ENCODE data around the gene LRP10.
"Not testable (repeated sequence)": the region's sequence is repeated elsewhere in the genome, so short reads cannot be mapped to it uniquely, and the experiment has no call there.

Gene LRP10, protein sequence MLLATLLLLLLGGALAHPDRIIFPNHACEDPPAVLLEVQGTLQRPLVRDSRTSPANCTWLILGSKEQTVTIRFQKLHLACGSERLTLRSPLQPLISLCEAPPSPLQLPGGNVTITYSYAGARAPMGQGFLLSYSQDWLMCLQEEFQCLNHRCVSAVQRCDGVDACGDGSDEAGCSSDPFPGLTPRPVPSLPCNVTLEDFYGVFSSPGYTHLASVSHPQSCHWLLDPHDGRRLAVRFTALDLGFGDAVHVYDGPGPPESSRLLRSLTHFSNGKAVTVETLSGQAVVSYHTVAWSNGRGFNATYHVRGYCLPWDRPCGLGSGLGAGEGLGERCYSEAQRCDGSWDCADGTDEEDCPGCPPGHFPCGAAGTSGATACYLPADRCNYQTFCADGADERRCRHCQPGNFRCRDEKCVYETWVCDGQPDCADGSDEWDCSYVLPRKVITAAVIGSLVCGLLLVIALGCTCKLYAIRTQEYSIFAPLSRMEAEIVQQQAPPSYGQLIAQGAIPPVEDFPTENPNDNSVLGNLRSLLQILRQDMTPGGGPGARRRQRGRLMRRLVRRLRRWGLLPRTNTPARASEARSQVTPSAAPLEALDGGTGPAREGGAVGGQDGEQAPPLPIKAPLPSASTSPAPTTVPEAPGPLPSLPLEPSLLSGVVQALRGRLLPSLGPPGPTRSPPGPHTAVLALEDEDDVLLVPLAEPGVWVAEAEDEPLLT
- total RNA-seq, result 123 to 250 reads per million in 2 experiments

DNA sequence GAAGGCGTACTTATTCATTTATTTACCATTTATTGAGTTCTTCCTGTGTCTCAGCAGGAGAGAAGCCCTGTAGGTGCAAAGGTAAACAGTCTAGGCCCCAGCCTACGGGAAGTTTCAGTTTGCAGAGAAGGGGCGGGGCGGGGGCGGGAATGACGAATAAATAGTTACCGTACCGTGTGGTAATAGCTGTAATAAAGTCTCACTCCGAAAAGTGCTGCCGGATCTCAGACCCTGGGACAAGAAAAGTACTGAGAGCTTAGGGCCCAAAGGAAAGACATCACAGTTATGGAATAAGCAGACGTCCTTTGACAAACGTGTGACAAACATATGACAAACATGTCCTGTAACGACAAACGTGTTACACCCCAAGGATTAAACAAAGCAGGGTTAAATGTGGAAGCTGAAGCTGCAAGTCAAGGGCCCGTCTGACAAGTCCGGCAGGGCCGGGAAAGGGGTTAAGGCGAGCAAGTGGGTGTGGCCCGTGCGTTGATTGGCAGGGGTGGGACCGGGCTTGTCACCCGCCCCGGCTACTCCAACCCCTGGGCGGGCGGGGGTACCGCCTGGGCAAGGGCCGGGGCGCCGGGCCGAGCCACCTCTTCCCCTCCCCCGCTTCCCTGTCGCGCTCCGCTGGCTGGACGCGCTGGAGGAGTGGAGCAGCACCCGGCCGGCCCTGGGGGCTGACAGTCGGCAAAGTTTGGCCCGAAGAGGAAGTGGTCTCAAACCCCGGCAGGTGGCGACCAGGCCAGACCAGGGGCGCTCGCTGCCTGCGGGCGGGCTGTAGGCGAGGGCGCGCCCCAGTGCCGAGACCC is at the start of gene LRP10:
Gene LRP10 (plus strand): TSS at position 517 of the 809 bp plus-strand sequence. CDS start 564 bp downstream, outside the sequence.
- peak; percentile 59 for DNase-seq (ENCODE audit: low read depth)

DNA sequence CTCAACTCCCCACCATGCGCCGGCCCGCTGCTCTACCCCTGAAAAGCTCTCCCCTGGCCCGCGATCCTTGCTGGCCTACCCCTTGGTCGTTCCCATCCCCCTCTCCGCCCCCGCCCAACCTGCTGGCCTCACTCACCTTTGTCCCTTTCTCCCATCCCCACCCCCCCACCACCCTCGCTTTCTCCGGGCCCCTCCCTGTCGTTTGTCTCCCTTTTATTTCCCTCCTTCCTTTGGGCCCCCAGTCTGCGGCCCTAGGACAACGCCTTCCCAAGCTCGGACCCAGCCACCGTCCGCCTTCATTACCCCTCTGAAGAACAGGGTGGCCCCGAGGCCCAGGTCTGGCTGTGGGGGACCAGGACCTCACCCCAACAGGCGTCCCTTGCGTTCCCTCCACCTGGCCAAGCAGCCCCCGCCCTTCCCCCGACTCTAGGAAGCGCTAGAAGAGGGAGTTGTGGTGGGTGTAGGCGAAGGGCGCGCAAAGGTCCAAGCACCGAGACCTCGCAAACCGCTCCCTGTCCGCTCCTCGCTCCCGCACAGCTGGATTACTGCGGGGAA is 49.4 kb upstream of the LRP10 start:
- DNase-seq (ENCODE audit: low read depth), result no peak

DNA sequence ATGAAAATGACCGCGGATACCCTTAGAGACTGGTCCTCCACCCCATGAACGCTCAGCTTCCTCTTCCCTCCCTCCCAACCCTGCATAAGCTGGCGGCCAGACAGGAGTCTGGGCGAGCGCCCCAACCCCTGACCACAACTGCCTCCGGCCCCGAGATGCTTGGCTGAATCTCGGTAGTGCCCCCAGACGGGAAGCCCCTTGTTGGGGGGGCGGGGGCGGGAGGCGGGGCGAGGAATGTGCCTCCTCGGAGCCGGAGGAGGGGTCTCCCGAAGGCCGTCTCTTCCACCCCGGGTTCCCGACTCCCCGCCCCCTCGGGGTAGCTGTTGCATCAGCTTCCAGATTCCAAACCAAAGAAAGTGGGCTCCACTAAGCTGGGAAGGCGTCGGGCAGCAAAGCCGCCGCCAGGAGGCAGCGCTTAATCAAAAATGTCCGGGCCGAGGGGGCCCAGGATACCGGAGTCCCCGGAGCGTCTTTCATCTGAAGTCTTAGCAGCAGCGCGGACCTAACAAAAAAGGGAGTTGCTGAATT is 48.9 kb upstream of the LRP10 start:
- DNase-seq (ENCODE audit: low read depth), result peak; percentile 55

DNA sequence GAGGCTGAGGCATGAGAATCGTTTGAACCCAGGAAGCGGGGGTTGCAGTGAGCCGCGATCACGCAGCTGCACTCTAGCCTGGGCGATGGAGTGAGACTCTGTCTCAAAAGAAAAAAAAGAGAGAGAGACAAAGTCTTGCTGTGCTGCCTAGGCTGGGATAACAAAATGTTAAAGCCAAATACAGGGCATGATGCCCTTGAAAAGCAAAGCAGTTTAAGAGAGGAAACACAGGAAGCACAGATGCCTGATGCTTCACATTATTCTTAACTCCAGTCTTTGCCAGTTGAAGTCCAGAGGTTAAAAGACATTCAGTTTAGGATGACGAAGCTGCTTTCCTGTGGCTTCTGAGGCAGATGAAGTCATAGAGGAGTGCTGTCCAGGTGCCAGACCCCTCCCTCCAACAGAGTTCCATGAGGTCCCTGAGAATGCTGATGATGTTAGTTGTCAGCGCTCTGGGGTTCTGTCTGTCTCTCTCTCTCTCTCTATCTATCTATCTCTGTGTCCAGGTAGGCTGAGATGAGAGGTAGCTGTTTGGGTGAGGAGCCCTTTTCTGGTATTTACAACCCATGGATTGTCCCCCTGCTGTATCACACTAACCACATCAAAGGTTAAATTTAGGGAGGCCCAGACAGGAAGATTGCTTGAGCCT is 46.7 kb upstream of the LRP10 start:
- no peak for DNase-seq (ENCODE audit: low read depth)

DNA sequence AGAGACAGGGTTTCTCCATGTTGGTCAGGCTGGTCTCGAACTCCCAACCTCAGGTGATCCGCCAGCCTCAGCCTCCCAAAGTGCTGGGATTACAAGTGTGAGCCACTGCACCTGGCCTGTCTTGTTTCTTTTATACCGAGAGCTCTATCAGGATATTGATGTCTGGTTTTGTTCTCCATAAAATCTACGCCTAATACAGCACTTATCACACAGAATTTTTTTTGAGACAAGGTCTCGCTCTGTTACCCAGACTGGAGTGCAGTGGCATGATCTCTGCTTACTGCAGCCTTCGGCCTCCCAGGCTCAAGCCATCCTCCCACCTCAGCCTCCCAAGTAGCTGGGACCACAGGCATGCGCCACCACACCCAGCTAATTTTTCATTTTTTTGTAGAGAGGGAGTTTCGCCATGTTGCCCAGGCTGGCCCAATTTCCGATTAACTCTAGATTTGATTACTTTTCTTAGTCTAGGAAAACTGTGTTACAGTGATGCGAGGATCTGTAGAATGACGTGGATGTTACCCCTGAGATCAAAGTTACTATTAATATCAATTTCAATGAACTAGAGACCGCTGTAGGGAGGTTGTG is 42.4 kb upstream of the LRP10 start:
- not testable (repeated sequence) for DNase-seq (ENCODE audit: low read depth)

DNA sequence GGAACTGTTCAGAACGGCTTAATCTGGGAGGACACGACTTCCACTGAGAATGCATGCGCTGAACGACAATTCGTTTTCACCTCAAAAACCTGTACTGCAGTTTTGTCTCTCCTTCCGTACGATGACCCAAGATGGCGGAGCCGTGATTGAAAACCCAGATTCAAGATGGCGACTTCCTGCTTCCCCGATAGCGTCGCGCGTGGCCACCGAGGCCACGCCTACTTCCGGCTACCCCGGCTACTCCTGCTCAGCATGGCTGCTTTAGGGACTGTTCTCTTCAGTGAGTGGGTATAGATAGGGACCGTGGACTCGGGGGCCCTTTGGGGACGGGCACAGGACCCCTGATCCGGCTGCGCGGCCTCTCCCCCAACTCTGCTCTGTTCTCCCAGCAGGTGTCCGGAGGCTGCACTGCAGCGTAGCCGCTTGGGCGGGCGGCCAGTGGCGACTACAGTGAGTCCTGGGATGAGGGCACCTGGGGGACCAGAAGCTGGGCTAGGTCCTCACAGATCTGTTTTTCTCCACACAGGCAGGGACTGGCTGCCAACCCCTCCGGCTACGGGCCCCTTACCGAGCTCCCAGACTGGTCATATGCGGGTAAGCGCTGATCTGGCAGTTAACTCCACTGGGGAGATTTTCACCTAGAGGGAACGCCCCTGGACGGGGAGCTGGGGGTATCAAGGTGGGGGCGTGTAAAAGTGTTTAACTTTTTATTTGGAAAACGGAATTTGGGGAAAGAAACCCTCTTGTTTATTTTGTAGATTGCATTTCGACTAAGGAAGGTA is 41.7 kb upstream of the LRP10 start, which contains the start of gene MRPL52:
Gene MRPL52 (plus strand): TSS at position 227 of the 782 bp plus-strand sequence. CDS start 26 bp downstream, at position 253.
- peak; percentile 83 for DNase-seq (ENCODE audit: low read depth)

DNA sequence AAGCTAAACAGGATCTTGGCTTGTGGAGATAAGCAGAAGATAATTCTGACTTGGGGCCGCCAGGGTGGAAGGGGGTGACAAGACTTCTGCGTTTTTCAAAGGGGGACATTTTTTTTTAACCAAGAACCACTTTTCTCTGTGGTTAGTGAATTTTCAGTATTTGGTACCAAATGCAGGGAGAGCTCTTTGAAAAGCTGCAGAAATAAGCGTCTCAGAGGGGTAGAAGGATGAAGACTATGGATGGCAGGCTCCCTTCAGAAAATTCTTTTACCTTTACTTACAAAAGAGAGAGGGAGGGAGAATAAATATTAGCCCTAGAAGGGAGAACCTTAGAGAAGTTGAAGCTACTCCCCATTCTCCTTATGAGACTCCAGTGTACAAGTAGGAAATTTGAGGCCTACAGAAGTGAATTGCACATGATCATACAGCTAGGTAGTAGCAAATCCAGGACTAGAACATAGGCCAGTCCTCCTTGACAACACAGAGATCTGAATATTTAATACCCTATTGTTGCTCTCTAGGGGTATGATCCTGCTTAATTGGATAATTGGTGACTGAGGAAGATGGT is 41.0 kb upstream of the LRP10 start:
- no peak for DNase-seq (ENCODE audit: low read depth)

DNA sequence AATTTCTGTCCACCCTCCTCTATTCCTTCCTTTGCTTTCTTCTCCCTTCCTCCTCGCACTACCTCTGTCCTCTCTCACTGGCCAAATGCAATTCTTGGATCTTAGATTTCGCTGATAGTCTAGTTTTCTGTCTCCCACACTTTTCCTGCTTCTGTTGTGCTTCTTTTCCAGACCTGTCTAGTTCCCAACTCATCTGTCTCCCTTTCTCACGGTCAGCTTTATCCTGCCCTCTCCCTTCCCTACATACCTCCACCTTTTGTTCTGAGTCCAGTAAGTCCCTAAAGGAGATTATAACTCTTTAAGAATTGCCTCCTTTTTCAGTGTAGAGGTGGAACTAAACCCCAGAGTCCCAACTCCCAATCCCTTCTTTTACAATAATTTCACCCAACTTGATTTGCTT is 36.0 kb upstream of the LRP10 start:
- no peak for DNase-seq (ENCODE audit: low read depth)

DNA sequence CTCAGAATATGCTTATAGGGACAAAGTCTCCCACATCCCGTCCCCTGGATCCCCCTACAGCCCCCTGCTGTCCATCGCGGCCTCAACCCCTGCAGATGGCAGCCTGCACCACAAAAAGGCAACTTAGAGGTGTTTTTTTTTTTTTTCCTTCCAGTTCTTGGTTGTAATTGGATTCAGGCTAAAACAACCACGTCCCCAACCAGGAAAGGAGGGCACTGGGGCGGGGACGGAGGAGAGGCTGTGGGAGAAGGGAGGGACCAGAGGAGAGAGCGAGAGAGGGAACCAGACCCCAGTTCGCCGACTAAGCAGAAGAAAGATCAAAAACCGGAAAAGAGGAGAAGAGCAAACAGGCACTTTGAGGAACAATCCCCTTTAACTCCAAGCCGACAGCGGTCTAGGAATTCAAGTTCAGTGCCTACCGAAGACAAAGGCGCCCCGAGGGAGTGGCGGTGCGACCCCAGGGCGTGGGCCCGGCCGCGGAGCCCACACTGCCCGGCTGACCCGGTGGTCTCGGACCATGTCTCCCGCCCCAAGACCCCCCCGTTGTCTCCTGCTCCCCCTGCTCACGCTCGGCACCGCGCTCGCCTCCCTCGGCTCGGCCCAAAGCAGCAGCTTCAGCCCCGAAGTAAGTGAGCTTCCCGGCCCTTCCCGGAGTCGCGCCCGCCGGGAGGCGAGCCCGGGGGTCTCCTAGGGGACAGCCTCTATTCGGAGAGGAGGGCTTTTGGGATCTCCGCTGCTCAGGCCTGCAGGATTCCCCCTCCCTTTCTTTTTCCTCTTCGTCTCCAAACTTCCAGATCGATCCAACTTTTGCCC is 35.0 kb upstream of the LRP10 start, which contains the start of gene MMP14:
Gene MMP14 (plus strand): TSS at position 285 of the 813 bp plus-strand sequence. CDS start 233 bp downstream, at position 518.
- DNase-seq (ENCODE audit: low read depth), result no peak

DNA sequence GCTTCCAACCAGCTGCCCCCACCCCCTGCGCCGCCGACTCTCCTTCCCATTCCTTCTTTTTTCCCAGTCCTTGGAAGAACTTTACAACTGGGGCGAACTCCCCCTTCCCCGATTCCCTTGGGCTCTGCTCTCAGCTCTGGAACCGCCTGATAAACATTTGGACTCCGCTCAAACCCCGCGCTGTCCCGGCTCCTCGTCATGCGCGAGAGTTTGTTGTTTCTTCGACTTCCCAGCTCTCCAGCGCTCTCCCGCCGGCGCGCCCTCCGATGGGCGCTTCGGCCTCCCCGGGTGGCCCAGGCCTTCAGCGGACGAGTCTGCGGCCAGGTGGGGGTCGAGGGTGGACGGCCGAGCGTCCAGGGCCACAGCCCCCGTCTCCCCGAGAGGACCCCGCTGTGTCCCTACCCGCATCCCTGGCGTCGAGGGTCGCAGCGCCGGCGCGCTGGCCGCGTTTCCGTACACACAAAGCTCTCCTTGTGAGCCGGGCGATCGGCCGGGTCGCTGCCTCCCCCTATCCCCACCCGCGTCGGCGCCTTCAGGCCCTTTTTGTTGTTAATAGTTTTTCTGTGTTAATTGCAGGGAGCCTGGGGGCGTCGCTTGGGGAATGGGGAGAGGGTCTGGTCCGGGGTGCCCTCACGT is 34.3 kb upstream of the LRP10 start:
- DNase-seq (ENCODE audit: low read depth), result no peak

DNA sequence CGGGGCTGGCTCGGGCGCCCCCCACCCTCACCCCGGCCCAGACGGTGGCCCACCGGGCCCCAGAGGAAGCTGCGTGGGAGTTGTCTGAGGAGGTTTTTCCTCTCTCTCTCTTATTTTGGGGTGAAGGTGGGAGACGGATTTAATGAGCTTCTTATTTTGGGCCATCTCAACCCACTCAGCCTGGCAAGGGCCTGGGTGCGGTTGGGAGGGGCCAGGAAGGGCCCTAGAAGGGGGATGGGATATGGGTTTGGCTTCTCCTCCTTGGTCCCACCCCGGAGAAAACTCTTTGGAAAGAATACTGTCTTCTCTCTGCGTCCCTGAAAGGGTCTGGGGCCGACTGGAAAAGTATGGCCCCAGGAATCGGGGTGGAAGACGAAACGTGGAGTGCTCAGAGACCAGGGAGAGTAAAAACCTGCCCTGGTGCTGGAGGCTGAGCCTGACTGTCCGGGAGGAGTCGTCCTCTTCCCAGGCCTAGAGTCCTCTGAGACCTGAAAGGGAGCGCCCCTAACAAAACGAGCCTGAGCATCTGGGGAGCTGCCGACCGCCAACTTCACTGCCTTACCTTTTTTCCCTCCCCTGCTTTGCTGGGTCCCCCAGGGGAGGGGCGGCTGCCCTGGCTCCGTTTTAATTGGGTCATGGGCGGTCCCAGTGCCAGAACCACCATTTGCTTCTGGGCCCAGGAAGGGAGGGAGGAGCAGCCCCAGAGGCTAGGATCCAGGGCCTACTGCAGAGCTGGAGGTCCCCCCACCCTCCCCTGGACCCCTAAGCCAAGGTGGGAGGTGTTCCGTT is 33.6 kb upstream of the LRP10 start:
- no peak for DNase-seq (ENCODE audit: low read depth)

DNA sequence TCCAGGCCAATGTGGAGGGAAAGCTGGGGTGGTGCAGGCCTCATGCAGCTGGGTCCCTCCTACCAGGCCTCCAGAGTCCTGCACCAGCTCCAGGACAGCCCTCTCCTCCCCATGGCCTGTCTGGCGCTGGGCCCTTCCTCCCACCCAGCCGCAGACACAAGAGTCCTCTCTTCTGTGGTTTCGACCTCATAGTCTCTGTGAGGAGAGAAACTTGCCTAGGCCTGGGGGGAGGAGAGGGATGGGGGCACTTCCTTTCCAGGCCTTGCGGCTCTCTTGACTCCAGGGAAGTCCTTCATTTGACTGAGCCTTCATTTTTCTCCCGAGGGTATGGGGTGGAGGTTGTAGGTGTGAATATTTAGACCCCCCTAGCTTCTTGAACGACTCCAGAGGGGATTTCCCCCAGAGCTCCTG is 32.9 kb upstream of the LRP10 start:
- no peak for DNase-seq (ENCODE audit: low read depth)

DNA sequence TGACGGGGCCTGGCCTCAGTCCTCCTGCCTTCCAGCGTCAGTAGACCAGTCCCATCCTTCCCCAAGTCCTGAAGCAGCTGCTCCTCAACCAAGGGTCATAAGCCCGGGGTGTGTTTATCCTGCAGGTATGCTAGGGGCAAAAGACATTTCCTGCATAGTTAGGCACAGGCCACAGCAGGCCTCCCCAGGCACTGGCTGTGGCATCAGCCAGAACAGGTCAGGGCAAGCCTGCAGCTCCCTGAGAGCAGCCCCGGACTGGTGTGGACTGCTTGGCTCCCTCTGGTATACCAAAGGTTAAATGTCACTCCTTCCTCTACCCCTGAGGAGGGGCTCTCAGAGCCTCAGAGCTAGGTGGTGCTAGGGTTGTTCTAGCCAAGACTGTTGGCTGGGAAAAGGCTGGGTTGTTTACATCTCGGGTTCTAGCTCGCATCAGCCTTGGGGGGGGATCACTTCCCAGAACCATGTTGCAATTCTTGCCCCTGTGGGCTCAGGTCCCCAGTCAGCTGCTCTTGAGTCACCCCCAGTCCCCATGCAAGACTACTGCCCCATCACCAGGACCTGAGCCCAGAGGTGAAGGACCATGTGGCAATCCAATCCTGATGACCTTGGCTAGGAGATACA is 32.3 kb upstream of the LRP10 start:
- DNase-seq (ENCODE audit: low read depth), result no peak

DNA sequence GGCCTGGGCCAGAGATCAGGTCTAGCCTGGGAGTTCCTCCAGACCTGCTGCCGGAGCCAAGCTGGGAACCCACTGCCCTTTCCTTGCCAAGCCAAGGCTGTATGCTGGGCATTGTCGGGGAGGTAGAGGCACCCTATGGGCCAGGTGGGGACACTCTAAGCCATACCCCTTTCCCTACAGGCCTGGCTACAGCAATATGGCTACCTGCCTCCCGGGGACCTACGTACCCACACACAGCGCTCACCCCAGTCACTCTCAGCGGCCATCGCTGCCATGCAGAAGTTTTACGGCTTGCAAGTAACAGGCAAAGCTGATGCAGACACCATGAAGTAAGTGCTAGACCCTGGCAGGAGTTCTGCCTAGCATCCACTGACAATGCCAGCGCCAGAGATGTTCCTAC is 30.2 kb upstream of the LRP10 start:
- no peak for DNase-seq (ENCODE audit: low read depth)

DNA sequence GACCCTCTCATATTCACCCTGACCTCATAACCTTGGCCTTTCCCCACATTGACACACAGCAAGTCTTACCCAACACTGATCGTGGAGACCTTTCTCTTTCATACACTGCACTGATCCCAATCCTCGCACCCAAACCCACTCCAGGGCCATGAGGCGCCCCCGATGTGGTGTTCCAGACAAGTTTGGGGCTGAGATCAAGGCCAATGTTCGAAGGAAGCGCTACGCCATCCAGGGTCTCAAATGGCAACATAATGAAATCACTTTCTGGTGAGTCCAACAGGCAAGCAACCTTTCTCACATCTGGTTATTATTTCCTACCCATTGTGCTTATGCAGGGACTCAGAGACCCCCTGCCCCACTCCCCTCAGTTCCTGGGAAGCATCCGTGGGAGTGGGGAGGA is 29.8 kb upstream of the LRP10 start:
- no peak for DNase-seq (ENCODE audit: low read depth)

DNA sequence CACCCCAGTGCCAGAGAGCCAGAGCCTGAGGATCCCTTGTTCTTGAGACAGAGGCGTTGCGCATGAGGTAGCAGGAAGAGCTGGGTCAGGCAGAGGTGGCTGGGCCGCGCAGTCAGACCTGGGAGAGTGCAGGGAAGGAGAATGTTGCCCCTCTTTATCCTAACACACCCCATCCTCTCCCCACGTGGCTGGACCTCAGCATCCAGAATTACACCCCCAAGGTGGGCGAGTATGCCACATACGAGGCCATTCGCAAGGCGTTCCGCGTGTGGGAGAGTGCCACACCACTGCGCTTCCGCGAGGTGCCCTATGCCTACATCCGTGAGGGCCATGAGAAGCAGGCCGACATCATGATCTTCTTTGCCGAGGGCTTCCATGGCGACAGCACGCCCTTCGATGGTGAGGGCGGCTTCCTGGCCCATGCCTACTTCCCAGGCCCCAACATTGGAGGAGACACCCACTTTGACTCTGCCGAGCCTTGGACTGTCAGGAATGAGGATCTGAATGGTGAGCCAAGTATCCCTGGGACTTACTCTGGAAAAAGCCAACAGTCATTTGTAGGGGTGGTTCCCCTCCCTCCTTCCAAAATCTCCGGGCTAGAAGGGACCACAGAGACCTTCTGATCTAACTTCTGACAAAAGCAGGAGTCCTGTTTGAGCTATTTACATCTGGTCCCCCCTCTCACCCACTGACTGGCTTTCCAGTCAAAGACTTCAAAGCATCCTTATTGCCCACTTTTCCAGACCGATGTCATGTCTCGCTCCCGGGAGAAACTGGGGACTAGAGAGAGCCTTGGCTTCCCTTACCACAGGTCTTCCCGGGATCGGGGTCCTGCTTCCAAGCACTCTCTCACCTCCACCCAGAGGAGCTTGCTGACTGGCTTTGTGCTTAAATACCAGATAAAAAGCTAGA is 29.1 kb upstream of the LRP10 start:
- no peak for DNase-seq (ENCODE audit: low read depth)

Data from T follicular helper cell (primary cell).